ENCODE measurements around the gene RABGAP1L.

GRCh38 chr1:174232761-174233160 lies 73.4 kb downstream of the RABGAP1L start:
- no peak for TF ChIP-seq CTCF (IDR thresholded peaks at IDR 0.05)
- TF ChIP-seq POLR2A (IDR thresholded peaks at IDR 0.05): no peak
- TF ChIP-seq EP300 (IDR thresholded peaks at IDR 0.05): no peak
